HG03469 (cell line): ENCODE results near the gene STAM.
"Not testable (repeated sequence)": the region's sequence is repeated elsewhere in the genome, so short reads cannot be mapped to it uniquely, and the experiment has no call there.

Experiments
- ATAC-seq: cut with Tn5 transposase; IDR thresholded peaks from one replicate; pipeline ENCODE4 v1.9.1; 2021; ENCODE audit warnings: mild to moderate bottlenecking, moderate library complexity, moderate number of reproducible peaks; ENCODE audit not compliant: unreplicated experiment

STAM gene

DNA sequence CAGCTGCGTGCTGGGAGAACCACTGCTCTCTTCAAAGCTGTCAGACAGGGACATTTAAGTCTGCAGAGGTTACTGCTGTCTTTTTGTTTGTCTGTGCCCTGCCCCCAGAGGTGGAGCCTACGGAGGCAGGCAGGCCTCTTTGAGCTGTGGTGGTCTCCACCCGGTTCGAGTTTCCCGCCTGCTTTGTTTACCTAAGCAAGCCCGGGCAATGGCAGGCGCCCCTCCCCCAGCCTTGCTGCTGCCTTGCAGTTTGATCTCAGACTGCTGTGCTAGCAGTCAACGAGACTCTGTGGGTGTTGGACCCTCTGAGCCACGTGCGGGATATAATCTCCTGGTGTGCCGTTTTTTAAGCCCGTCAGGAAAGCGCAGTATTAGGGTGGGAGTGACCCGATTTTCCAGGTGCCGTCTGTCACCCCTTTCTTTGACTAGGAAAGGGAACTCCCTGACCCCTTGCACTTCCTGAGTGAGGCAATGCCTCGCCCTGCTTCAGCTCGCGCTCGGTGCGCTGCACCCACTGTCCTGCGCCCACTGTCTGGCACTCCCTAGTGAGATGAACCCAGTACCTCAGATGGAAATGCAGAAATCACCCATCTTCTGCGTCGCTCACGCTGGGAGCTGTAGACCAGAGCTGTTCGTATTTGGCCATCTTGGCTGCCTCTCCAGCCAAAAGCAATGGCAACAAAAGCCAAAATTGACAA, 78.5 kb downstream of the STAM start:
- ATAC-seq = not testable (repeated sequence)

DNA sequence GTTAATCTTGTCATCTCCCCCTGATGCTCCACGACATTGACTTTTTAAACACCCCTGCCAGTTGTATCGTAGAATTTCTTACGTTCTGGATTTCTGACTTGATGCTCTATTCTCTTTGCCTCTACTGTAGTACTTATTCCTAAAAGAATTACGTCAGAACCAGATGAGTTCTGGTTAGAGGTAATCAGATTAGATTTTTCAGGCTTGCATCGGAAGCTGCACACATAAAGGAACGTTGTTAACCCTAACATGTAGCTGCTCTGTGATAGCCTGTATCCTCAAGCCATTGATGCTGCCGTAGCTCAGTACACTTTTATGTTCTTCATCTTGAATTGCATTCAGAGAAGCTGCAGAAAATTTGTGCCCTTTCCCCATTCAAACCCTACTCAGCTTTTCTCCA, 81.8 kb downstream of the STAM start:
- no peak for ATAC-seq

DNA sequence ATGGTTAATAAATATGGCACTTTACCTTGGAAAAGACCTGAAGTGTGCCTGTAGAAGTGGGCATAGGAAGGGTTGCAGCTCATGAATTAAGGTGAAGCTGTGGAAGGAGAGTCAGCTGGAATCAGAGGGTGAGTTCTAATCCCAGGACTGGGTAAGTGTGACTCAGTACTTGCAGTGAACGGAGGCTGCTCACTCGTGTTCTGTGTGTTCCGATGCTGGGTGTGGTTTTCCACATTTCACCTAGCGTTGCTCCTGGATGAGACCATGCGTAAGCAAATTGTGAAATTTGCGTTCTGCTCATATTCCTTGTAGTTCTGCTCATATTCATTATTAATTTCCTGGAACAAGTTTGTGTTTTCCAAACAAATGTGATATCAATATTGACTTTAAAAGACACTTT, 85.7 kb downstream of the STAM start:
- ATAC-seq = no peak

DNA sequence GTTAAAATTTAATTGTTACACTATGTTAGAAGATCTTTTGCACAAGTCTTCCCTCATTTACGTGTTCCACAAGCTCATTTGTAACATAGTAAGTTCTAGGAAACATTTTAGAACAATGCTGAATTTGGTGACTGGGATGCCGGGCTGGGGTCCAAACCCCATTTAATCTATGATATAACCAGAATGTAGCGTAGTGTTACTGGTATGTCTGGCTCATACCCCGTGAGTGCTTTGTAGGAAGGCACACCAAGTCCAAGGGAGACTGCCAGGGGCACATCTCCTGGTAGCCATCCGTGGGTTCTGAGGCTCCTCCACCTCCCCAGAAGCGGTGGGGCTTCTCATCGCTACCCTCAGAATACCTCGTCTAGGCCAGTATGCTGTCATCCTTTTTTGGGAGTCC, 86.7 kb downstream of the STAM start:
- ATAC-seq = no peak

DNA sequence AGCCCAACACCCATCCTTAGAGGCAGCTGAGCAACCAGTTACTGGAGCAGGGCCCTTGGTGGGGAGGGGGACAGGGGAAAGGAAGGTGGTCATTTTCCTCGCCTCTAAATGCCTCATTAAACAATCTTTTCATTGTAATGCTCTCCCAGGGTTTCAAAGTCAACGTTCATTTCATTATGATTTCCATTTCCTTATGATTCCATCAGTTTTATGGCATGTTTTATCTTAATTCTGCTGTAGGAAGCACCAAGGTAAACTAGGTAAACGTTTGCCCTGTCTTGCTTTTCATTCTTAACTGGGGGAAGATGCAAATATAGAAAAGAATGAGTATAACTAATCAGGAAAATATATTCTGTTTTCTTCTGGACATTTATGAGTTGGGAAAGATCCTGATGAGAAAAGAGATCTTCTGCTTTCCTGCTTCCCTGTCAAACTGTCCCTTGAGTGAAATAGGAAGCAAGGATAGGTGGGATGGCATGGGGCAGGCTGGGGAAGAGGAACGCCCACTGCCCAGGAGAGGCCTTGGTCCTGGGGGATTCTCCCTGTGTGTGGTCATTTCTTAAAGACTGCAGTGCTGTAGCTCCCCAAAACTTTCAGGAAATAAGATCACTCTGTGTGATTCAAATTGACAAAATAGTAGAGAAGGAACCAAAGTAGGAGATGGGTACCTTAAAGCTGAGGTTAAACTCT, 87.5 kb downstream of the STAM start:
- ATAC-seq = no peak

DNA sequence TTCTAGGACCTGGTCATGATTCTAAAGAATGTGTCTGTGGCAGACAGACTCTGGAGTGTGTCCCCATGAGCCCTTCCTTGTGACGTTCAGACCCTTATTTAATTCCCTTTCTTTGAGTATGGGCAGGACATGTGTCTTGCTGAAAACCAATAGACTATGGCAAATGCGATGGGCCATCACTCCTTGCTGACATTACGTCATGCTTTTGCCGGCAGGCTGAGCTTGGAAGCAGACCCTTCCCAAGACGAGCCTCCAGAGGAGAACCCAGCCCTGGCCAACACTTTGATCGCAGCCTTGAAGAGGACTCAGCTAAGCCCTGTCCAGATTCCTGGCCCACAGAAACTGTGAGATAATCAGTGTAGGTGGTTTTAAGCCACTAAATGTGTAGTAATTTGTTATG, 89.7 kb downstream of the STAM start:
- ATAC-seq = no peak

DNA sequence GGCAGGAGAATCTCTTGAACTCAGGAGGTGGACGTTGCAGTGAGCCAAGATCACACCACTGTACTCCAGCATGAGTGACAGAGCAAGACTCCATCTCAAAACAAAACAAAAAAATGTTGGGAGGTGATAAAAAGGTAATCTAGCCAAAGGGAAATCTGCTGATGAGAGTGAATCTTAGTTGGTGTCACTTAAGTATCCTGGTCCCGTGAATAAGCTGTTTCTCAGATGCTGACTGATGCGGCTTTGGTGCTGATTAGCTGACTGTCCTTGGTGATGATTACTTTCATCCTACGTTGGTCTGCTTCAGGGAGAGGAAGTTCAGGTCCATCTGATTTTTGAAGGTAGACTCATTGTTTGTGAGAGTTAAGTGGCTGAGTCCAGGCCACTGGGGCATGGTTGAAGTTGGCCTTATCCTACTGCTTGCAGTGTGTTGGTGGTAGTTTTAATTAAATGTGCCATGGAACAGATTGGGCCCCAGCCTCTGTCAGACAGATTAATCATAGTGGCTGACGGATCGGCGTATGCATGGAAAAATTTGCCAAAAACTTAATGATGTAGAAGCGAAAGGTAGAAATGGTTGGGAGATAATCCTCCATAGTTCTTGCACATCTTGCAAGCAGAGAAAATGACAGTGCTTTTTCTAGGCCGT, 90.6 kb downstream of the STAM start:
- ATAC-seq = no peak

DNA sequence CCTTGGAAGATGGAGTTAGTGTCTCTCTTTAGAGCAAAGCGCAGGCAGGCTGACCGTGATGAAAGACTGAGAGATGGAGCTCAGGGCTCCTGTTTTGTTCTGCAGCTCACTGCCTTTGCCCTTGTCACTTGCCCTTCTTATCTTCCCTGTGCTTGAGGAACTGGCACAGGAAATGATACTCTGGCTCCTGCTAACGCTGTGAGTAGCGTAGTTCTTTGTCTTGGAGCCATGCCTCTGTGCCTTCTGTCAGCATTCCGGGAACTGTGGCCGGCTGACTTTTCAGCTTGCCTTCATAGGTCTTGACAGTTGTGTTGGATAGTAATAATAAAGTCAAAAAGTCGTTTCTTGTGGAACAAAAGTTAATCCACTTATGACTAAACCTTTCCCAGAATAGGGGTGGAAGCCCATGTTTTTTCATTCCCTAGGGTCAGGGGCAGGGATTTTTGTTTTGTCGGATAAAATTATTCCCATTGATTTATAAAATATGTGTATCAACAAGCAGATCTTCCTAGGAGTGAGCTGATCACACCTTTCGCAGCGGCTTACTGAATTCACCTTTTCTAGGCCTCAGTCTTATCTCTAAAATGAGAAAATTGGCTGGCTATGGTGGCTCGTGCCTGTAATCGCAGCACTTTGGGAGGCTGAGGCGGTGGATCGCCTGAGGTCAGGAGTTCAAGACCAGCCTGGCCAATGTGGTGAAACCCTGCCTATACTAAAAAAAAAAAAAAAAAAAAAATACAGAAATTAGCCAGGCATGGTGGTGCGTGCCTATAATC, 91.4 kb downstream of the STAM start:
- no peak for ATAC-seq

DNA sequence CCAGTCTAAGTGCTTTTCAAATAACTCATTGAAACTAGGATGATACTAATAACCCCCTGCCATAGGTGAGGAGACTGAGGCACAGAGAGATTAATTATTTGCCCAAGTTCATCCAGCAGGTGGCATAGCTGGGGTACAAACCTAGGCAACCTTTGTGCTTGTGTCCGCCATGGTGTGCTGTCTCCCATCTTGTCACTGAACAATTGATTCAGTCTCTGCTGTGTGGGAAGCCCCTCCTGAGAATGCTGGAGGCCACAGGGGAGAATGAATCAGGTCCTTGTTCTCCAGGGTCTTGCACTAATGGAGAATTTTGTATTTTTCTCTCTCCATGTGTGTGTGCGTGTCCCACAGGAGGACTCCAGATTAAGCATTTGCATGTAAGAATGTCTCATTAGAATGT, 92.3 kb downstream of the STAM start:
- no peak for ATAC-seq

DNA sequence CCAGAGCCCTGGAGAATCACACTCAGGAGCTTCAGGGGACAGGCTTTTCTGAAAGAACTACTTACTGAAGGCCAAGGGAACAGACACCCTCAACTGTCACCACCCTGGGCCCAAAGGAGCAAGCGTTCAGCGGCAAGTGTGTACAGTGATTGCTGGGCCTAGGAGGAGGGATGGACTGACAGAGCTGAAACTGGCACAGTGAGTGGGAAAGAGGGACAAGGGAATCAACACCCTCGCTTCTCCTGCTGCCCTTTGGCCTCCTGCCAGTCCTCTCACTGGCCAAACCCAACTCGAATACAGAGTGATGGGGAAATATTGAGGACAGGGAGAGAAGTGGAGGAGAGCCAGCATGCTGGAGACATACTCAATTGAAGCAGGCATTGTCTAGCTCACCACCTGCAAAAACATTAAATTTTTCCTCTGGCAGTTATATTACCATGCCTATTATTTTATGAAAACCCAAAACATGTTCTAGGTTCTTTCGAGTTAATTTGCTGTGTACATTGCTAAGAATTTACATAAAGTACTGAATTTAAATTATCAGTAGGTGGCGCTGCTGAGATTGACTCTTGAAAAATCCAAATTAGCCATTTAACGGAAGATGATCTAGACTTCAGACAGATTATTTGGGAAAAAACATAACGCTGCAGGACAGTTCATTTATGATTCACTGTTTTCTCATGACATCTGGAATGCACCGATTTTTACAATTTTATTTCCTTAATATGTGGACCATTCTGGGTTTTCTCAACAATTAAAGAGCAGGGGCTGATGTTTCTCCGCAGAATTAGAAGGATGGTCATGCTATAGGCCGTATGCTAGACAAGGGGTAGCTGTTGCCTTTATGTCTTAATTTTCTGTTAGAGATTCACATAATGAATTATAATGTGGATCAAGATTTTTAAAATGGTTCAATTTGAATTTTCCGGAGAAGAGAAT, 93.3 kb downstream of the STAM start:
- ATAC-seq = no peak

DNA sequence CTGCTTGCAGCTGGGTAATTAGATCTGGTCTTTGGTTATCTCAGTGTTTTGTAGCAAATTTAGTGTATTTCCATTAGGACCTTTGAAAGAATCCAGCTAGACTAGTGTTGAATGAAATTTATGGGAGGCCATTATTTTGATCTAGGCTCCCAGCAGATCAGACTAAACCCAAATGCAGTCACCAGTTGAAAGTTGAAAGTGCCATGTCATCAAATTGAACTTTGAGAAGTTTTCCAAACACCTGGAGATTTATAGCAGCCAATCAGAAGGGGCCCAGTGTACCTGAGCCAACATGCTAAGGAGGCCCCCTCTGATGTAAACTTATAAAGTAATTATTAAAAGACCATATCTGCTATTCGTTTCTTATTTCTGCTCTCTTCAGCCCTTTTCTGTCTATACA, 96.7 kb downstream of the STAM start:
- ATAC-seq = no peak

DNA sequence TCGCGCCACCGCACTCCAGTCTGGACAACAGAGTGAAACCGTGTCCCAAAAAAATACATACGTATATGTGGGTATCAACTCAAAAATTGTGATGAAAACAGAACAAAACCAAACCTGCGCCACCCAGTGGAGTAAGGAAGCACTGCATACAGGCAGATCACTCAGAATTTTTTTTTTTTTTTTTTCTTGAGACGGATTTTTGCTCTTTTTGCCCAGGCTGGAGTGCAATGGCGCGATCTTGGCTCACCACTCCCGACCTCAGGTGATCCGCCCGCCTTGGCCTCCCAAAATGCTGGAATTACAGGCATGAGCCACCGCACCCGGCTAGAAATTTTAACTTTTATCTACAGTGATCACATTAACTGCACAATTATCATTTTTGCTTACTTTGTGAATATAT, 99.0 kb downstream of the STAM start:
- ATAC-seq = no peak

DNA sequence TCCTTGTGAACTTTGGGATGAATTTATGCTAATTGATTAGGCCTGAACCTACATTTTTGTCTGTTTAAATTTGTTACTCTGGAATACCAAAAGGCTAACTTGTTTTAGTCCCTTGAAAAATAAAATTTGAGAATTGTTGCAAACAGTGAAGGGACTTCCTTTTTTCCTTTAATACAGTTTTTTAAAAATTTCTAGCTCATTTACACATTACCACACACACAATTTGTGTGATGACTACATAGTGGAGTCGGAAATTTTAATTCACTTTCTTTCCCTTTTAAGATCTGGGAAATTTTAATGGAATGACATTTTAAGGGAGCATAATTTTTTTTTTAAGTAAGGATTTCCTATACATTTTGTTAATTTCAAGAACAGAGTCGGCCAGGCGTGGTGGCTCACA, 99.5 kb downstream of the STAM start:
- ATAC-seq = no peak

DNA sequence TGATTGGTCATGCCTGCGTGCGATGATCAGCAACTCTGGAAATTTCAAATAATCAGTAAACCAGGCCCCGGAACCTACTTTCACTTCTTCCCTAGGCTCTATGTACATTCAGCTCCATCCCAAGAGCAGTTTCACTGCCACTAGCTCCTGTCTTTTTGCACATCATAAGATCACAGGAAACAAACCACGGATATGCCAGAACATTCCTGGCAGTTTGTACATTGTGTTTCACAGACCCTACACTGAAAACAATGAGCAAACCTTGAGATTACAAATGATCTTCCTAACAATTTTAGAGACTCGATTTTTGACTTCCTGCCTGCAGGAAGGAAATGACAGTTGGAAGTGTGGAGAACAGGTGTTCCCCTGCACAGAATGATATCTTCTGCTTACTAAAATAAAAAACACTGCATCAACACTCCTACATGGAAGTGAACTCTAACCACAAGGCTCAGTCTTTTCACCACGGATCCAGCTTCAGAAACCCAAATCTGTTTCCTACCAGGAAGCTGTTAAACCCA, 100.5 kb downstream of the STAM start:
- no peak for ATAC-seq

DNA sequence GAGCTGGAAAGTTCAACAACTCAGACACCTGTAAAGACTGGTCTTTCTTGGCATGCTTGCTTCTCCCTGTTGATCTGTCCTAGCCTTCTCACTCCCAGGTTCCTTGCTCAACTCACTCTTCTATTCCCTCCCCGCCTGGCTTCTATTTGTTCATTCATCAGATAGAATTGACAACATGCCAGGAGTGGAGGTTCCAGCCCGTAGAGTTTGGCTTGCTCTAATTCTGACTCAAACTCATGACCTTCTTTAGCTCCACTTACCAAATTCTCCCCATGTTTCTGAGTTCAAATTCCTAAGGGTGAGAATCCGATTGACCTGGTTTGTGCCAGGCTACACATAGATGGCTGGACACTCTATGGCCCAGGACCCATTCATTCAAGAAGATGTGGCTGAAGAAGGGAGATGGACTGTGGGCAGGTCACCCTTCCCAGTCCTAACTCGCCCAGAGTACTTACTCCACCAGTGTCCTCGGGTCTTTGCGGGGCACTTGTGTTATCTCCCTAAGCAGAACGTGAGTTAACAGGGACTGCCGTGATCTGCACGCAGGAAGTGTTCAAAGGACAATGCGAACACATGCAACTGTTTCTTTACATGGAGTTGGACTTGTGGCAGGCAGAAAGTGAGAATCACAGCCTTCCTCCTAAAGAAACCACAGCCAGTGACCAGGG, 104.1 kb downstream of the STAM start:
- ATAC-seq = no peak

DNA sequence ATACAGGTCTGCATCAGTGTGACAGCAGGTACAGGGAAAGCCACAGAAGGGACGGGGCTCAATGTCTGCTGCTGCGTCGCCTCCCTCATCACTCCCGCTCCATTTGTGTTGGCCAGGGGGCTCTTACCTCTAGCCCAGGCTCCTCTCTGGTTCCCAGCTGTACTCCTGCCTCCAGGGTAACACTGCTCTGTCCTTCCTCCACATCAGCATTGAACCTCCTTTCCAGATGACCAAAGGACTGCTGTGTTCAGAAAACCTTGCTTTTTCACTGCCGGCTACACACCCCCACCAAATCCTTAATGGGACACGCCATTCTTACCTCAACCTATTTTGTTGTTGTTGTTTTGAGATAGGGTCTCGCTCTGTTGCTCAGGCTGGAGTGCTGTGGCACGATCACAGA, 105.9 kb downstream of the STAM start:
- no peak for ATAC-seq

DNA sequence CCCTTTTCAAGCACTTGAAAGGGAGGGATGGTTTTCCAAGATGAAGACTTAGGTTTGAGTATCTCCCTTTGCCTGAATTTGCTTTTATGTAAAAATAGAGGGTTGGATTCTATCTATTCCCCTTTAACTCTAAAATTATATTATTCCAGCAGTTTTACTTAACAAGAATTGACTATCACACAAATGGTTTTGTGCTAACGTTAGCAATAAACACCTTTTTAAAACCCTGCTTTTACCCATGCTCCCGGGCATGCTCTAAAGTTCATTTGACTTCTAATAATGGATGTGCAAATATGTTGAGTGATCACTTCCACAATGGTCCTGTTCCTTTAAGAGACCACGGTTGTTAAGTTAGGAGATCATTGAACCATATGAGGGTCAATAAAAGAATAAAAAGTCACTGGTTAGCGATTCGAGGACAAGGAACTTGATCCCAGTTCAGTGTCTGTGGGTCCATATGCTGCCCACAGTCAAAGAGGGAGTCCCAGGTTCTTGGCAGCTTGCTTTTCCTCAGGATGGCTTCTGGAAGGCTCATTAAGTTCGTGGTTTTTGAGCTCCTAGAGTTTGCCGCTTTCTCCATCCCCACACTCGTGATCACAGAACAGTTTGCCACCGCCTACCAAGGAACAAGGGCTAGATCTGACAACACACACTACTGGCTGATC, 108.0 kb downstream of the STAM start, which contains the start of gene TMEM236:
Gene TMEM236, plus strand, starts transcription at position 421 of the 665 bp plus-strand sequence. Its CDS starts 95 bp downstream, at position 516.
- no peak for ATAC-seq

DNA sequence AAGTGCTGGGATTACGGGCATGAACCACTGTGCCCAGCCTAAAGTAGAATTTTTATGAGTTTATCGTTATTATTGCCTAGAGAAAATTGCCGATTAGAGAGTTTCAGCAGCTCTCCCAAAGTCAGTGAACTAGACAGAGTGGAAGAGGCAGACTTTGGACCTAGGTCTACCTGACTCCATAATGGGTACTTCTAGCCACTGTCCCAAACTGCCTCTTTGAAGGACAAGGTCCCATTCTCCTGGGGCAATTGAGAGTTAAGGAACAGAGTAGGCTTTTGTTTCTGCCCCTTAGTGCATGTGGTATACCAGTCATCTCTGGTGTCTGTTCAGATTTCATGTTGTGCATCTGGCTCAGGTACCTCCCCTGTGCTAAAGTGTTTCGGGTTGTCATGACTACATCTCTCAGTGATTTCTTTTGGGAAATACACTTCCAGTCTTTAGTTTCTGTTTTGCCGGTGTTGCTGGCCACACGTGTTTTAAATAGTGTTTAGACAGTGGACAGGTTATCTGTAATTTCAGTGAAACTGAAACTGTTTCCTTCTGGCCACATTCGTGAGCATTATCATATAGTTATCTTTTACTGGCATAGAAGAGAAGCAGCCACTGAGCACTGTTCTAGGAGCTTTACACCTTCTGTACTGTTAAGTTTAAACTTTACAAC, 112.7 kb downstream of the STAM start:
- ATAC-seq = peak; percentile 92
